RWPE1 (cell line): Measurements from ENCODE around the gene HS3ST1.

Experiments
- CTCF ChIA-PET: fragments of 350-600 bp; sonication (Branson Sonifier 250); formaldehyde crosslinking; extraction: SDS; loops from one replicate; lab custom pipeline; 2021; lab: Yijun Ruan, JAX
- POLR2A ChIA-PET: fragments of 400-600 bp; formaldehyde crosslinking; extraction: SDS; loops from one replicate; lab custom pipeline; 2020; ENCODE audit warnings: antibody characterized with exemption; ENCODE audit not compliant: low non-redundant PET; lab: Yijun Ruan, JAX
- DNase-seq: peaks from one replicate; pipeline ENCODE4 v3.0.0; 2012; ENCODE audit warnings: low spot score
- H3K27ac ChIP-seq: fragments of 450-650 bp; 2 replicates; pipeline ENCODE4 v1.5.1; 2017
- CTCF ChIP-seq: fragments of 450-650 bp; conservative IDR thresholded peaks from 2 replicates; pipeline ENCODE4 v1.5.1; 2017; ENCODE audit warnings: low read depth, mild to moderate bottlenecking

HS3ST1 gene

DNA sequence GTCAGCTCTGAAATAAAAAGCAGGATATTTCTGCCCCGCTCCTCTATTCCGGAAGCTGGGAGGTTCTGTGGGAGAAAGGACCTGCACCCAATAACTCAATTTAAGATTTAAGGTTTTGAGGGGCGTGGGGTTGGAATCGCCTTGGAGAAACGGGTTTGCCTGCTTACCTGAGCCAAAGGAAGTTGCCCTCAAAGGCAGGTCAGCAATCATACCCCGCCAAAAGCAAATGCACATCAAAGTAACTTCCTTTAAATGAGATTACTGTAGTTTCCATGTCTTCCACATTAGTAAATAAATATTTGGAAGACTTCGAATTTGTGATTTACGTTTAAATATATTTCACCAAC lies 978 bp upstream of the HS3ST1 start:
- no peak for TF ChIP-seq CTCF
- POLR2A ChIA-PET = no interaction called here
- DNase-seq = peak; percentile 17
- CTCF ChIA-PET = interaction anchor here (0.5 to 1.4 kb wide), 5 partner anchors 189 to 906 kb away, joined by 3 to 7 read pairs (median 4); no protein-coding TSS in a partner anchor
- H3K27ac ChIP-seq = no peak overlapping the region

GRCh38 chr4:11428899-11429698 lies 405 bp upstream of the HS3ST1 start:
- POLR2A ChIA-PET = no interaction called here
- peak; percentile 84 for DNase-seq
- peak; percentile 83 for TF ChIP-seq CTCF
- CTCF ChIA-PET = interaction anchor here (0.6 to 1.4 kb wide), 4 partner anchors 289 to 906 kb away, joined by 3 to 7 read pairs (median 5); no protein-coding TSS in a partner anchor
- no peak overlapping the region for H3K27ac ChIP-seq

GRCh38 chr4:11427121-11427996 lies 1.3 kb downstream of the HS3ST1 start:
- CTCF ChIA-PET = interaction anchor here (0.7 kb wide), 2 partner anchors 214 to 314 kb away, joined by 3 read pairs; no protein-coding TSS in a partner anchor
- POLR2A ChIA-PET = no interaction called here

GRCh38 chr4:11426731-11427120 lies 2.0 kb downstream of the HS3ST1 start:
- ChIA-PET POLR2A (no interaction called here), CTCF (interaction anchor here (0.7 to 0.9 kb wide), 2 partner anchors 314 to 844 kb away, joined by 3 read pairs; no protein-coding TSS in a partner anchor)
- no peak for TF ChIP-seq CTCF
- H3K27ac ChIP-seq = no peak overlapping the region
- DNase-seq = no peak

More at GRCh38 chr4:11427121-11427996, 1.3 kb downstream of the HS3ST1 start:
- no peak overlapping the region for H3K27ac ChIP-seq
- DNase-seq = no peak
- no peak for TF ChIP-seq CTCF

GRCh38 chr4:11426003-11426402 lies 2.7 kb downstream of the HS3ST1 start:
- no peak for TF ChIP-seq CTCF
- no peak for DNase-seq
- no peak overlapping the region for H3K27ac ChIP-seq
- ChIA-PET POLR2A (no interaction called here), CTCF (interaction anchor here (0.6 to 0.9 kb wide), 3 partner anchors 77 to 844 kb away, joined by 3 to 4 read pairs (median 4); no protein-coding TSS in a partner anchor)

DNA sequence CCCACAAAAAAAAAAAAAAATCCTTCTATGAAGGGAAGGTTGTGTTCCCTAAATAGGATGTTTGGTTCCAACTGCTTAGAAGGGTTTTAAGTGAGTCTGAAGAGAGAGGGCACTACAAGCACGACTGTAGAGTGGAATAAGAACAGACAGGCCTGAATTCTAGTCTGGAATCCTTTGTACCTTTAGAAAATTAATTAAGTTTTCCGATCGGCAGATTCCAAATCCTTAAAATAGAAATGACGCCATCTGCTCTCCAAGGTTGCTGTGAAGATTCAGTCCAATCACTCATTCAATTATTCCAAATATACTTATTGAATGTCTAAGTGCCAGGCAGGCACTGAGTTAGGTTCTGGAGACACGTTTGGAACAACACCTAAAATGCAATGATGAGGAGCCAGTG lies 3.8 kb downstream of the HS3ST1 start:
- ChIA-PET CTCF (interaction anchor here (0.9 kb wide), 1 partner anchor 11 kb away, joined by 3 read pairs; no protein-coding TSS in a partner anchor), POLR2A (no interaction called here)
- no peak overlapping the region for H3K27ac ChIP-seq
- DNase-seq = no peak
- TF ChIP-seq CTCF = no peak
